ENCODE results near the gene TRRAP. TPM values are rescaled to one million over a fixed set of nuclear protein-coding genes. Genes with fewer than 3 reads are reported as not detected.

Gene TRRAP
- total and polyA plus RNA-seq, 2 of the 8 experiments (the other 6 are each of a cell fraction or from before 2014, with no cell fraction given), result 21.7 to 48.6 TPM

GRCh38 chr7:99039384-99039891 is 161.1 kb downstream of the TRRAP start:
- peaks cover 18 to 53% (median 45%) of the 10 kb centered on the region in 4 experiments for H3K36me3 ChIP-seq (ENCODE audit: control insufficient read depth in 2 of 4, insufficient read depth in 4 of 4, low read length in 3 of 4)
- POLR2A ChIA-PET (ENCODE audit: partially characterized antibody), result no interaction called here
- TF ChIP-seq KDM5A (IDR thresholded peaks at IDR 0.05; ENCODE audit: low read length) (no peak), KDM1A (IDR thresholded peaks at IDR 0.05; ENCODE audit: borderline replicate concordance, low read length) (no peak), HDAC2 (IDR thresholded peaks at IDR 0.05; ENCODE audit: borderline replicate concordance in 1 of 2, low read depth in 2 of 2, low read length in 2 of 2) (no peak)

More at GRCh38 chr7:99039384-99039891, 161.1 kb downstream of the TRRAP start:
- CTCF ChIA-PET (ENCODE audit: partially characterized antibody), result interaction anchor here (0.6 to 6.2 kb wide), 8 partner anchors 9 to 333 kb away, joined by 3 to 87 read pairs (median 4); no protein-coding TSS in a partner anchor
- Histone ChIP-seq H2AK5ac (ENCODE audit: low read depth, low read length) (no peak overlapping the region), H3K9ac (replicated peaks in 1 of 4; ENCODE audit: extremely low read depth in 1 of 4, low read depth in 3 of 4, low read length in 3 of 4) (no peak overlapping the region), H3K23ac (ENCODE audit: insufficient read length) (no peak overlapping the region), H3K27me3 (replicated peaks in 1 of 4; ENCODE audit: control insufficient read depth in 3 of 4, extremely low read depth in 1 of 4, insufficient read depth in 3 of 4, low read length in 3 of 4) (no peaks in the 10 kb centered on the region), H3K79me1 (ENCODE audit: low read depth, low read length) (no peaks in the 10 kb centered on the region), H4K5ac (ENCODE audit: insufficient read length, low read depth, low read length) (no peak overlapping the region), H4K20me1 (replicated peaks in 1 of 2; ENCODE audit: control insufficient read depth in 1 of 2, insufficient read depth in 2 of 2, low read length in 2 of 2) (peaks cover 5 to 7% of the 10 kb centered on the region in 2 experiments), H4K8ac (ENCODE audit: extremely low read depth, insufficient read depth, low read length) (no peak overlapping the region), H3K4me1 (replicated peaks in 1 of 4; ENCODE audit: control insufficient read depth in 3 of 4, insufficient read depth in 4 of 4, low read length in 3 of 4) (no peaks in the 10 kb centered on the region), H3K27ac (ENCODE audit: low read depth, low read length) (no peak overlapping the region), H2AFZ (ENCODE audit: low read length) (no peak overlapping the region), H4K91ac (replicated peaks; ENCODE audit: insufficient read length, low read length) (no peak overlapping the region), H2BK15ac (ENCODE audit: low read length) (no peak overlapping the region), H2BK12ac (ENCODE audit: low read depth, low read length) (no peak overlapping the region), H3K14ac (ENCODE audit: insufficient read length) (no peak overlapping the region), H3K4me3 (ENCODE audit: extremely low read depth in 1 of 4, insufficient read depth in 2 of 4, low read depth in 3 of 4, low read length in 4 of 4) (no peak overlapping the region), H3K18ac (ENCODE audit: extremely low read depth, low read length) (no peak overlapping the region), H3K9me3 (ENCODE audit: insufficient read depth in 2 of 2, low read depth in 1 of 2, low read length in 1 of 2) (no peaks in the 10 kb centered on the region), H3K4me2 (ENCODE audit: insufficient read depth in 1 of 2, low read depth in 2 of 2, low read length in 2 of 2) (no peak overlapping the region), H2BK5ac (ENCODE audit: low read depth, low read length) (no peak overlapping the region), H3K56ac (replicated peaks; ENCODE audit: insufficient read length, low read depth, low read length) (no peak overlapping the region), H3K23me2 (ENCODE audit: low read depth, low read length) (no peaks in the 10 kb centered on the region), H2BK20ac (ENCODE audit: low read length) (no peak overlapping the region), H3K4ac (replicated peaks; ENCODE audit: insufficient read length, low read depth, low read length) (no peak overlapping the region), H3K79me2 (ENCODE audit: control insufficient read depth in 1 of 2, insufficient read depth in 2 of 2, low read length in 2 of 2) (no peaks in the 10 kb centered on the region), H2BK120ac (replicated peaks; ENCODE audit: low read depth, low read length) (no peak overlapping the region)
- 97% methylated on average over 8 of the region's 8 CpGs; no CpG with 5 or more reads in 1 of the 2 experiments for WGBS, 2 experiments (ENCODE audit: extremely low coverage in 1 of 2, insufficient coverage in 1 of 2, insufficient read length in 1 of 2, insufficient replicate concordance in 2 of 2, low coverage in 1 of 2, low lambda C conversion rate in 2 of 2, missing lambda C conversion rate in 1 of 2)
- DNase-seq (ENCODE audit: low read depth in 1 of 2, low spot score in 2 of 2) (peak in 1 of 2 experiments; percentile 20), FAIRE-seq (no peak)

Data from H1 (cell line).